Esophagus (tissue), 2 donors: ENCODE measurements around the gene MT3. TPM values are rescaled to one million over a fixed set of nuclear protein-coding genes. Genes with fewer than 3 reads are reported as not detected.

ENCODE experiments used
- H3K27ac ChIP-seq, 2 donors: one replicate each; pipeline ENCODE4 v1.5.1; 2013; ENCODE audit warnings: low read depth in 2 of 2, mild to moderate bottlenecking in 2 of 2, inconsistent platforms in 1 of 2, low read length in 1 of 2, moderate library complexity in 1 of 2
- H3K27me3 ChIP-seq, 2 donors: one replicate each; pipeline ENCODE4 v1.6.1; 2013; ENCODE audit warnings: low read length in 2 of 2, control low read depth in 1 of 2, mild to moderate bottlenecking in 1 of 2; ENCODE audit not compliant: insufficient read depth in 2 of 2, control insufficient read depth in 1 of 2
- H3K36me3 ChIP-seq, 2 donors: one replicate each; pipeline ENCODE4 v1.6.1; 2013; ENCODE audit warnings: low read length in 1 of 2; ENCODE audit not compliant: control insufficient read depth in 2 of 2, insufficient read depth in 2 of 2
- H3K4me1 ChIP-seq, 2 donors: one replicate each; pipeline ENCODE4 v1.6.1; 2013; ENCODE audit warnings: low read length in 1 of 2; ENCODE audit not compliant: control insufficient read depth in 2 of 2, insufficient read depth in 2 of 2
- H3K4me3 ChIP-seq, 2 donors: one replicate each; pipeline ENCODE4 v1.5.1; 2013; ENCODE audit warnings: low read length in 2 of 2, mild to moderate bottlenecking in 2 of 2, low read depth in 1 of 2, moderate library complexity in 1 of 2
- H3K9me3 ChIP-seq, 2 donors: one replicate each; pipeline ENCODE4 v1.6.1; 2013; ENCODE audit warnings: mild to moderate bottlenecking in 2 of 2, low read depth in 1 of 2, low read length in 1 of 2, moderate library complexity in 1 of 2; ENCODE audit not compliant: control insufficient read depth in 2 of 2, insufficient read depth in 1 of 2
- WGBS, 2 donors: extraction: QIAGEN DNeasy Blood & Tissue Kit; methylation state at CpG; one replicate each; pipeline ENCODE4 v1.1.7; 2013; 5-methylcytosine and 5-hydroxymethylcytosine counted together
- polyA plus RNA-seq, 2 donors: library from polyadenylated mRNA; stranded (reverse); fragments of 200-250 nt; gene quantifications; one replicate each; pipeline ENCODE4 v1.2.3, GENCODE V29; 2013
- donor health status: healthy with polysubstance abuse.
- donor health status: Bipolar disorder and iron deficiency.

Gene MT3
- polyA plus RNA-seq, 2 donors = 0.67 to 0.96 TPM

- peaks cover 0 to 2% of the 10 kb centered on the region in 2 donors for H3K9me3 ChIP-seq
- no peaks in the 10 kb centered on the region for H3K36me3 ChIP-seq
- H3K4me1 ChIP-seq = peaks cover 3 to 5% of the 10 kb centered on the region in 2 donors
- H3K27ac ChIP-seq = no peak overlapping the region
- 90 to 91% methylated on average over 5 of the region's 5 CpGs for WGBS, 2 donors
- H3K4me3 ChIP-seq = no peak overlapping the region
- peaks cover 0 to 5% of the 10 kb centered on the region in 2 donors for H3K27me3 ChIP-seq
These were observed 4.9 kb downstream of the MT3 start for GRCh38 chr16:56594292-56594619.

- H3K27me3 ChIP-seq = no peaks in the 10 kb centered on the region
These were observed 11.2 kb downstream of the MT3 start for GRCh38 chr16:56600398-56600999.

GRCh38 chr16:56601325-56601724, 12.0 kb downstream of the MT3 start:
- no peak overlapping the region for H3K27ac ChIP-seq
- WGBS, 2 donors = 76% methylated on average over 9 of the region's 9 CpGs
- no peaks in the 10 kb centered on the region for H3K36me3 ChIP-seq
- H3K9me3 ChIP-seq = no peaks in the 10 kb centered on the region
- no peak overlapping the region for H3K4me3 ChIP-seq
- H3K4me1 ChIP-seq = peaks cover 0 to 2% of the 10 kb centered on the region in 2 donors
- H3K27me3 ChIP-seq = no peaks in the 10 kb centered on the region

More at GRCh38 chr16:56600398-56600999, 11.2 kb downstream of the MT3 start:
- Histone ChIP-seq H3K36me3 (no peaks in the 10 kb centered on the region), H3K27ac (no peak overlapping the region), H3K4me1 (no peaks in the 10 kb centered on the region), H3K9me3 (no peaks in the 10 kb centered on the region), H3K4me3 (no peak overlapping the region)
- 26 to 34% methylated on average over 8 of the region's 8 CpGs for WGBS, 2 donors

GRCh38 chr16:56603589-56603988, 14.3 kb downstream of the MT3 start:
- 38 to 68% methylated on average over 4 of the region's 4 CpGs for WGBS, 2 donors
- H3K4me3 ChIP-seq = no peak overlapping the region
- peaks cover 0 to 15% of the 10 kb centered on the region in 2 donors for H3K4me1 ChIP-seq
- H3K27me3 ChIP-seq = no peaks in the 10 kb centered on the region
- H3K27ac ChIP-seq = no peak overlapping the region
- no peaks in the 10 kb centered on the region for H3K36me3 ChIP-seq
- H3K9me3 ChIP-seq = no peaks in the 10 kb centered on the region

- H3K27me3 ChIP-seq = no peaks in the 10 kb centered on the region
- H3K36me3 ChIP-seq = no peaks in the 10 kb centered on the region
- H3K27ac ChIP-seq = no peak overlapping the region
- peaks cover 0 to 16% of the 10 kb centered on the region in 2 donors for H3K4me1 ChIP-seq
- no peak overlapping the region for H3K4me3 ChIP-seq
- H3K9me3 ChIP-seq = no peaks in the 10 kb centered on the region
- 91 to 93% methylated on average over 4 of the region's 4 CpGs for WGBS, 2 donors
These were observed 15.6 kb downstream of the MT3 start for GRCh38 chr16:56604966-56605365.

- Histone ChIP-seq H3K27ac (peak overlapping the region; percentile 93 to 97), H3K9me3 (no peaks in the 10 kb centered on the region), H3K4me1 (peaks cover 0 to 20% of the 10 kb centered on the region in 2 donors), H3K36me3 (no peaks in the 10 kb centered on the region), H3K4me3 (no peak overlapping the region), H3K27me3 (no peaks in the 10 kb centered on the region)
- 50 to 71% methylated on average over 1 of the region's 1 CpG for WGBS, 2 donors
These were observed 16.1 kb downstream of the MT3 start for GRCh38 chr16:56605475-56605874.

- Histone ChIP-seq H3K36me3 (no peaks in the 10 kb centered on the region), H3K27me3 (no peaks in the 10 kb centered on the region), H3K4me1 (peaks cover 0 to 22% of the 10 kb centered on the region in 2 donors), H3K27ac (peak overlapping the region; percentile 93 to 97), H3K4me3 (no peak overlapping the region), H3K9me3 (no peaks in the 10 kb centered on the region)
- WGBS, 2 donors = 31 to 42% methylated on average over 3 of the region's 3 CpGs
These were observed 16.7 kb downstream of the MT3 start for GRCh38 chr16:56606071-56606475.

GRCh38 chr16:56606476-56607108, 17.3 kb downstream of the MT3 start:
- Histone ChIP-seq H3K27ac (peak overlapping the region; percentile 93 to 97), H3K27me3 (no peaks in the 10 kb centered on the region), H3K9me3 (no peaks in the 10 kb centered on the region), H3K4me3 (no peak overlapping the region), H3K36me3 (no peaks in the 10 kb centered on the region), H3K4me1 (peaks cover 0 to 27% of the 10 kb centered on the region in 2 donors)
- 27 to 32% methylated on average over 8 of the region's 8 CpGs for WGBS, 2 donors

- 22 to 47% methylated on average over 14 of the region's 14 CpGs for WGBS, 2 donors
- peaks cover 0 to 28% of the 10 kb centered on the region in 2 donors for H3K4me1 ChIP-seq
These were observed 17.8 kb downstream of the MT3 start for GRCh38 chr16:56607109-56607618.

GRCh38 chr16:56607675-56608042, 18.3 kb downstream of the MT3 start:
- Histone ChIP-seq H3K27me3 (no peaks in the 10 kb centered on the region), H3K4me3 (peak overlapping the region in 1 of 2 donors; percentile 26), H3K36me3 (no peaks in the 10 kb centered on the region), H3K27ac (peak overlapping the region; percentile 93 to 97), H3K9me3 (no peaks in the 10 kb centered on the region), H3K4me1 (peaks cover 0 to 28% of the 10 kb centered on the region in 2 donors)
- 40 to 64% methylated on average over 2 of the region's 2 CpGs for WGBS, 2 donors

More at GRCh38 chr16:56607109-56607618, 17.8 kb downstream of the MT3 start:
- no peaks in the 10 kb centered on the region for H3K9me3 ChIP-seq
- no peak overlapping the region for H3K4me3 ChIP-seq
- H3K36me3 ChIP-seq = no peaks in the 10 kb centered on the region
- no peaks in the 10 kb centered on the region for H3K27me3 ChIP-seq
- peak overlapping the region; percentile 93 to 97 for H3K27ac ChIP-seq
